PC-3 (cell line): ENCODE data around the gene TMEM161B. TPM values are rescaled to one million over a fixed set of nuclear protein-coding genes. Genes with fewer than 3 reads are reported as not detected.
A peak's percentile ranks its signal among the peaks of the same experiment; 100 is the strongest.

Experiments
- ATAC-seq: fragments of 200-7000 bp; cut with Tn5 transposase; 2 replicates; pipeline ENCODE4 v1.9.1; 2020; ENCODE audit warnings: mild to moderate bottlenecking, moderate library complexity
- BruUV-seq: library from RNA; stranded (reverse); fragments of 400-500 nt; replicated peaks from 2 replicates; lab custom pipeline; 2021; lab: Mats Ljungman, UMichigan
- CTCF ChIA-PET: fragments of 300-600 bp; sonication (Branson Sonifier 250); formaldehyde crosslinking; loops from one replicate; lab custom pipeline; 2022; ENCODE audit warnings: antibody characterized with exemption; lab: Charles Lee
- POLR2A ChIA-PET: fragments of 300-600 bp; sonication (Branson Sonifier 250); formaldehyde crosslinking; loops from one replicate; lab custom pipeline; 2022; ENCODE audit warnings: antibody characterized with exemption; ENCODE audit not compliant: unreplicated experiment; lab: Charles Lee
- DNase-seq: peaks from one replicate; pipeline ENCODE4 v3.0.0-alpha.2; 2015
- H2AFZ ChIP-seq: fragments of 300-600 bp; sonication (generic); 2 replicates; pipeline ENCODE4 v1.6.0; 2016; ENCODE audit warnings: antibody characterized with exemption, low read length
- H3F3A ChIP-seq: fragments of 300-600 bp; sonication (generic); one replicate; pipeline ENCODE4 v1.6.0; 2017; ENCODE audit warnings: antibody characterized with exemption, low read length, control low read depth, mild to moderate bottlenecking; ENCODE audit not compliant: unreplicated experiment
- H3K27ac ChIP-seq: fragments of 300-600 bp; sonication (generic); 2 replicates; pipeline ENCODE4 v1.5.1; 2016; ENCODE audit warnings: mild to moderate bottlenecking, low read length
- H3K27me3 ChIP-seq: fragments of 300-600 bp; sonication (generic); 2 replicates; pipeline ENCODE4 v1.6.1; 2016; ENCODE audit warnings: low read length, mixed read lengths
- H3K36me3 ChIP-seq: fragments of 300-600 bp; sonication (generic); 2 replicates; pipeline ENCODE4 v1.6.1; 2016; ENCODE audit warnings: low read depth, mixed run types, low read length, mixed read lengths
- H3K4me1 ChIP-seq: fragments of 300-600 bp; sonication (generic); 2 replicates; pipeline ENCODE4 v1.5.1; 2016; ENCODE audit warnings: low read length; ENCODE audit not compliant: insufficient read depth
- H3K4me2 ChIP-seq: fragments of 300-600 bp; sonication (generic); 2 replicates; pipeline ENCODE4 v1.6.0; 2016; ENCODE audit warnings: low read length
- H3K4me3 ChIP-seq: fragments of 300-600 bp; sonication (generic); 2 replicates; pipeline ENCODE4 v1.5.1; 2016; ENCODE audit warnings: mild to moderate bottlenecking, low read length, mixed read lengths
- H3K79me2 ChIP-seq: fragments of 300-600 bp; sonication (generic); 2 replicates; pipeline ENCODE4 v1.6.1; 2017; ENCODE audit warnings: low read length, mixed read lengths
- H3K9ac ChIP-seq: fragments of 300-600 bp; sonication (generic); 2 replicates; pipeline ENCODE4 v1.6.0; 2016; ENCODE audit warnings: mild to moderate bottlenecking, low read length
- H3K9me2 ChIP-seq: fragments of 300-600 bp; sonication (generic); replicated peaks from 2 replicates; pipeline ENCODE4 v1.6.1; 2016; ENCODE audit warnings: mixed run types, low read length, mixed read lengths
- H3K9me3 ChIP-seq: fragments of 300-600 bp; sonication (generic); 2 replicates; pipeline ENCODE4 v1.6.1; 2016; ENCODE audit warnings: low read length, mixed read lengths
- H4K20me1 ChIP-seq: fragments of 300-600 bp; sonication (generic); 2 replicates; pipeline ENCODE4 v1.6.1; 2016; ENCODE audit warnings: low read length, mixed read lengths
- CTCF ChIP-seq: fragments of 300-600 bp; sonication (generic); conservative IDR thresholded peaks from 2 replicates; pipeline ENCODE4 v1.5.1; 2017; ENCODE audit warnings: antibody characterized with exemption, low read depth, mild to moderate bottlenecking, low read length
- EZH2 ChIP-seq: fragments of 300-600 bp; sonication (generic); IDR thresholded peaks from one replicate; pipeline ENCODE4 v1.6.1; 2017; ENCODE audit warnings: antibody characterized with exemption, mild to moderate bottlenecking, low read length; ENCODE audit not compliant: unreplicated experiment
- EZH2phosphoT487 ChIP-seq: fragments of 300-600 bp; sonication (generic); IDR thresholded peaks from 2 replicates; pipeline ENCODE4 v1.6.1; 2018; ENCODE audit warnings: mild to moderate bottlenecking, antibody characterized with exemption, low read length, borderline replicate concordance
- intact Hi-C: fragments of 100-400 bp; cut with micrococcal nuclease; formaldehyde crosslinking; loops from 2 replicates; pipeline ENCODE4 v1.9.0; 2023
- total RNA-seq: library from RNA; depleted of rRNA; stranded (reverse); fragments of >200 nt; gene quantifications from 2 replicates; pipeline ENCODE4 v1.2.3, GENCODE V29; 2014

TMEM161B gene
- total RNA-seq, 1 experiment from 2014 or later = 11.5 TPM

- H3F3A ChIP-seq = no peaks in the 10 kb centered on the region
- intact Hi-C loops = loop anchor here (2.0 to 5.0 kb wide), 2 partner anchors 318 to 379 kb away; no protein-coding TSS in a partner anchor
- no peak overlapping the region for H3K4me2 ChIP-seq
- H2AFZ ChIP-seq = no peak overlapping the region
- H3K9ac ChIP-seq = no peak overlapping the region
- ATAC-seq (no peak), DNase-seq (no peak)
- no peaks in the 10 kb centered on the region for H4K20me1 ChIP-seq
- peaks cover 26% of the 10 kb centered on the region for H3K4me1 ChIP-seq
- TF ChIP-seq CTCF = no peak
- TF ChIP-seq EZH2 = no peak
- TF ChIP-seq EZH2phosphoT487 = no peak
- H3K9me2 ChIP-seq = no peaks in the 10 kb centered on the region
- no peaks in the 10 kb centered on the region for H3K36me3 ChIP-seq
- H3K79me2 ChIP-seq = no peaks in the 10 kb centered on the region
- ChIA-PET POLR2A (interaction anchor here (1.1 kb wide), 1 partner anchor 372 kb away, joined by 11 read pairs; no protein-coding TSS in a partner anchor), CTCF (no interaction called here)
- no TSS peak for BruUV-seq
- H3K9me3 ChIP-seq = no peaks in the 10 kb centered on the region
- no peak overlapping the region for H3K4me3 ChIP-seq
- 0 out of 2 replicates have a peak overlapping the region, but pooled peaks have one; percentile 23 for H3K27ac ChIP-seq
- H3K27me3 ChIP-seq = no peaks in the 10 kb centered on the region
These were observed 20.0 kb upstream of the TMEM161B start for GRCh38 chr5:88288528-88289197.

GRCh38 chr5:88287846-88288527 lies 19.3 kb upstream of the TMEM161B start:
- no peaks in the 10 kb centered on the region for H3K36me3 ChIP-seq
- ChIA-PET CTCF (no interaction called here), POLR2A (interaction anchor here (0.5 to 1.1 kb wide), 5 partner anchors 225 to 884 kb away, joined by 3 to 11 read pairs (median 3); no protein-coding TSS in a partner anchor)
- H3K9me3 ChIP-seq = no peaks in the 10 kb centered on the region
- H3K27ac ChIP-seq = peak overlapping the region; percentile 77
- no peaks in the 10 kb centered on the region for H3K9me2 ChIP-seq
- H3K4me2 ChIP-seq = peak overlapping the region; percentile 35
- H3K79me2 ChIP-seq = no peaks in the 10 kb centered on the region
- BruUV-seq = TSS peak; percentile 14
- H3K9ac ChIP-seq = peak overlapping the region; percentile 23; the same call in 1 of the 2 replicates
- H3K27me3 ChIP-seq = no peaks in the 10 kb centered on the region
- no peaks in the 10 kb centered on the region for H3F3A ChIP-seq
- TF ChIP-seq EZH2 = no peak
- no peak for TF ChIP-seq CTCF
- no peak for TF ChIP-seq EZH2phosphoT487
- intact Hi-C loops = loop anchor here (2.0 to 5.0 kb wide), 3 partner anchors 229 to 379 kb away; no protein-coding TSS in a partner anchor
- peak overlapping the region; percentile 60 for H2AFZ ChIP-seq
- DNase-seq = peak; percentile 64
- peaks cover 33% of the 10 kb centered on the region for H3K4me1 ChIP-seq
- no peaks in the 10 kb centered on the region for H4K20me1 ChIP-seq
- H3K4me3 ChIP-seq = no peak overlapping the region; the same call in 1 of the 2 replicates
- peak; percentile 82 for ATAC-seq
